IMR-90 (cell line): ENCODE data around the gene PGGHG. TPM values are rescaled to one million over a fixed set of nuclear protein-coding genes. Genes with fewer than 3 reads are reported as not detected.

Source experiments
- ATAC-seq: fragments of 200-7000 bp; cut with Tn5 transposase; 2 replicates; pipeline ENCODE4 v1.9.1; 2020; ENCODE audit warnings: low read depth, mild to moderate bottlenecking, moderate library complexity
- BruUV-seq: library from RNA; stranded (reverse); fragments of 400-500 nt; replicated peaks from 2 replicates; lab custom pipeline; 2021; lab: Mats Ljungman, UMichigan
- CTCF ChIA-PET: fragments of 300-600 bp; formaldehyde crosslinking; extraction: SDS; loops from one replicate; lab custom pipeline; 2021; ENCODE audit warnings: antibody characterized with exemption; lab: Yijun Ruan, JAX
- POLR2A ChIA-PET: fragments of 300-600 bp; sonication (Branson Sonifier 250); formaldehyde crosslinking; loops from one replicate; lab custom pipeline; 2022; ENCODE audit warnings: antibody characterized with exemption; ENCODE audit not compliant: unreplicated experiment; lab: Charles Lee
- DNase-seq: peaks from one replicate; pipeline ENCODE4 v3.0.0; 2013
- H2AFZ ChIP-seq: replicated peaks from 2 replicates; pipeline ENCODE3; 2013; ENCODE audit warnings: low read length, mild to moderate bottlenecking; ENCODE audit not compliant: poor library complexity
- H2AK5ac ChIP-seq: 2 replicates; pipeline ENCODE4 v1.6.1; 2013; ENCODE audit warnings: low read depth, low read length, inconsistent platforms
- H2AK9ac ChIP-seq: replicated peaks from 2 replicates; pipeline ENCODE3; 2013; ENCODE audit warnings: mild to moderate bottlenecking, low read depth, low read length, moderate library complexity; ENCODE audit not compliant: poor library complexity
- H2BK120ac ChIP-seq: 2 replicates; pipeline ENCODE4 v1.6.1; 2013; ENCODE audit warnings: low read depth, low read length, inconsistent platforms
- H2BK15ac ChIP-seq: 3 replicates; pipeline ENCODE4 v1.6.1; 2013; ENCODE audit warnings: low read depth, low read length, inconsistent platforms
- H2BK20ac ChIP-seq: 2 replicates; pipeline ENCODE4 v1.6.1; 2013; ENCODE audit warnings: low read depth, mild to moderate bottlenecking, inconsistent platforms, low read length, moderate library complexity
- H2BK5ac ChIP-seq: 2 replicates; pipeline ENCODE4 v1.6.1; 2013; ENCODE audit warnings: mild to moderate bottlenecking, low read depth, low read length, inconsistent platforms; ENCODE audit not compliant: poor library complexity, severe bottlenecking
- H3K14ac ChIP-seq: replicated peaks from 2 replicates; pipeline ENCODE4 v1.6.1; 2013; ENCODE audit warnings: low read depth, low read length, inconsistent platforms
- H3K18ac ChIP-seq: 2 replicates; pipeline ENCODE4 v1.6.1; 2013; ENCODE audit warnings: low read depth, low read length, control low read depth
- H3K23ac ChIP-seq: 2 replicates; pipeline ENCODE4 v1.6.1; 2013; ENCODE audit warnings: low read depth, low read length, inconsistent platforms
- H3K27ac ChIP-seq: 2 replicates; pipeline ENCODE4 v1.5.1; 2013; ENCODE audit warnings: mild to moderate bottlenecking, control low read depth, low read length; ENCODE audit not compliant: insufficient read depth
- H3K27me3 ChIP-seq: 2 replicates; pipeline ENCODE4 v1.6.1; 2013; ENCODE audit warnings: low read length; ENCODE audit not compliant: control insufficient read depth, insufficient read depth
- H3K36me3 ChIP-seq: 2 replicates; pipeline ENCODE4 v1.6.1; 2013; ENCODE audit warnings: low read length, mixed read lengths; ENCODE audit not compliant: control insufficient read depth, insufficient read depth
- H3K4ac ChIP-seq: 2 replicates; pipeline ENCODE4 v1.6.1; 2013; ENCODE audit warnings: low read depth, low read length, inconsistent platforms
- H3K4me1 ChIP-seq: 2 replicates; pipeline ENCODE4 v1.6.1; 2013; ENCODE audit warnings: low read length, mixed read lengths; ENCODE audit not compliant: control insufficient read depth, insufficient read depth
- H3K4me2 ChIP-seq: 2 replicates; pipeline ENCODE4 v1.6.1; 2013; ENCODE audit warnings: low read depth, mild to moderate bottlenecking, control low read depth, low read length, moderate library complexity
- H3K4me3 ChIP-seq: 2 replicates; pipeline ENCODE4 v1.5.1; 2013; ENCODE audit warnings: low read depth, mild to moderate bottlenecking, control low read depth, low read length, moderate library complexity; ENCODE audit not compliant: insufficient read depth
- H3K56ac ChIP-seq: 2 replicates; pipeline ENCODE4 v1.6.1; 2013; ENCODE audit warnings: low read length, inconsistent platforms; ENCODE audit not compliant: insufficient read depth; ENCODE audit errors: extremely low read depth
- H3K79me1 ChIP-seq, 2 experiments: 2 replicates each; pipeline ENCODE4 v1.6.1; 2013; ENCODE audit warnings: low read length in 2 of 2, inconsistent platforms in 1 of 2, low read depth in 1 of 2
- H3K9ac ChIP-seq: 2 replicates; pipeline ENCODE4 v1.6.1; 2013; ENCODE audit warnings: low read depth, low read length, control low read depth
- H3K9me1 ChIP-seq: 2 replicates; pipeline ENCODE4 v1.6.1; 2013; ENCODE audit warnings: low read length, inconsistent platforms; ENCODE audit not compliant: insufficient read depth
- H3K9me3 ChIP-seq: 2 replicates; pipeline ENCODE4 v1.6.1; 2013; ENCODE audit warnings: low read length; ENCODE audit not compliant: control insufficient read depth, insufficient read depth
- H4K20me1 ChIP-seq: 2 replicates; pipeline ENCODE4 v1.6.1; 2013; ENCODE audit warnings: low read length, inconsistent platforms; ENCODE audit not compliant: insufficient read depth
- H4K5ac ChIP-seq: 2 replicates; pipeline ENCODE4 v1.6.1; 2013; ENCODE audit warnings: mild to moderate bottlenecking, low read depth, low read length, control low read depth
- H4K8ac ChIP-seq, 2 experiments: 2 replicates each; pipeline ENCODE4 v1.6.1; 2013; ENCODE audit warnings: low read depth in 2 of 2, low read length in 2 of 2, control low read depth in 1 of 2, inconsistent platforms in 1 of 2
- H4K91ac ChIP-seq: 2 replicates; pipeline ENCODE4 v1.6.1; 2013; ENCODE audit warnings: low read depth, low read length, inconsistent platforms; ENCODE audit not compliant: insufficient read depth
- BHLHE40 ChIP-seq: fragments of 150-350 bp; IDR thresholded peaks from 2 replicates; pipeline ENCODE4 v1.6.1; 2016; ENCODE audit warnings: mild to moderate bottlenecking, low read depth, low read length
- CEBPB ChIP-seq: IDR thresholded peaks from 2 replicates; pipeline ENCODE4 v1.6.1; 2012; ENCODE audit warnings: low read depth, low read length, improper control_type of control experiment
- CHD1 ChIP-seq: IDR thresholded peaks from 2 replicates; pipeline ENCODE4 v1.6.1; 2012; ENCODE audit warnings: low read depth, low read length, improper control_type of control experiment
- FOS ChIP-seq: fragments of 150-350 bp; IDR thresholded peaks from 2 replicates; pipeline ENCODE4 v1.6.1; 2016; ENCODE audit warnings: low read depth, low read length
- MAFK ChIP-seq: IDR thresholded peaks from 2 replicates; pipeline ENCODE4 v1.6.1; 2012; ENCODE audit warnings: low read depth, low read length, improper control_type of control experiment
- MAZ ChIP-seq: IDR thresholded peaks from 2 replicates; pipeline ENCODE4 v1.6.1; 2012; ENCODE audit warnings: low read depth, mild to moderate bottlenecking, low read length, improper control_type of control experiment, moderate library complexity, borderline replicate concordance
- POLR2A ChIP-seq: IDR thresholded peaks from 2 replicates; pipeline ENCODE4 v1.6.1; 2012; ENCODE audit warnings: mild to moderate bottlenecking, low read depth, low read length
- RAD21 ChIP-seq: IDR thresholded peaks from 2 replicates; pipeline ENCODE4 v1.6.1; 2012; ENCODE audit warnings: low read length, improper control_type of control experiment
- RCOR1 ChIP-seq: IDR thresholded peaks from 2 replicates; pipeline ENCODE4 v1.6.1; 2012; ENCODE audit warnings: mild to moderate bottlenecking, low read length, improper control_type of control experiment; ENCODE audit not compliant: insufficient replicate concordance
- RFX5 ChIP-seq: IDR thresholded peaks from 2 replicates; pipeline ENCODE4 v1.8.0; 2012; ENCODE audit warnings: low read depth, mild to moderate bottlenecking, low read length, moderate library complexity
- SMC3 ChIP-seq: fragments of 150-350 bp; IDR thresholded peaks from 2 replicates; pipeline ENCODE4 v1.6.1; 2016; ENCODE audit warnings: low read depth, mild to moderate bottlenecking, antibody characterized with exemption, low read length, moderate library complexity
- WGBS, 2 experiments: methylation state at CpG; one replicate each; pipeline versions ENCODE4 v1.1.5 to v1.1.7; 2013; ENCODE audit warnings: missing lambda C conversion rate in 2 of 2; ENCODE audit not compliant: insufficient read length in 1 of 2; ENCODE audit errors: extremely low coverage in 2 of 2; 5-methylcytosine and 5-hydroxymethylcytosine counted together
- dilution Hi-C: fragments of 300-500 bp; cut with HindIII; formaldehyde crosslinking; loops from one replicate; pipeline ENCODE4 v1.14.3; 2018; ENCODE audit warnings: low sequenced_read_pairs; ENCODE audit not compliant: unreplicated experiment
- in situ Hi-C: fragments of 300-500 bp; cut with MboI; formaldehyde crosslinking; loops from 3 replicates; pipeline ENCODE4 v1.14.3; 2019; ENCODE audit warnings: low sequenced_read_pairs, inconsistent platforms, mixed read lengths
- intact Hi-C: fragments of 100-400 bp; cut with micrococcal nuclease; formaldehyde crosslinking; loops from 2 replicates; pipeline ENCODE4 v1.10.0; 2022
- polyA plus RNA-seq, 3 experiments: library from polyadenylated mRNA; depleted of rRNA; stranded (reverse); fragments of >200 nt; gene quantifications; 2 replicates each; pipeline ENCODE4 v1.2.3, GENCODE V29; 2012; ENCODE audit warnings: low replicate concordance in 1 of 3
- total RNA-seq: library from RNA; depleted of rRNA; stranded (reverse); fragments of >200 nt; gene quantifications from 2 replicates; pipeline ENCODE4 v1.2.3, GENCODE V29; 2012
- TF ChIP-seq, protein P1 (sequence below): conservative IDR thresholded peaks from 2 replicates; pipeline ENCODE4 v1.5.1; 2012; ENCODE audit warnings: mild to moderate bottlenecking, low read depth, low read length, improper control_type of control experiment
- TF ChIP-seq, protein P2 (sequence below): fragments of 150-350 bp; IDR thresholded peaks from 2 replicates; pipeline ENCODE4 v1.6.1; 2016; ENCODE audit warnings: low read depth, mild to moderate bottlenecking, low read length, moderate library complexity, borderline replicate concordance
- TF ChIP-seq, protein P3 (sequence below): fragments of 150-350 bp; IDR thresholded peaks from 2 replicates; pipeline ENCODE4 v1.6.1; 2017; ENCODE audit warnings: mild to moderate bottlenecking, antibody characterized with exemption, low read length, low read depth

Gene PGGHG
- total and polyA plus RNA-seq, 2 of the 4 experiments (the other 2 are of a cell fraction): 1.8 to 17.0 TPM

DNA sequence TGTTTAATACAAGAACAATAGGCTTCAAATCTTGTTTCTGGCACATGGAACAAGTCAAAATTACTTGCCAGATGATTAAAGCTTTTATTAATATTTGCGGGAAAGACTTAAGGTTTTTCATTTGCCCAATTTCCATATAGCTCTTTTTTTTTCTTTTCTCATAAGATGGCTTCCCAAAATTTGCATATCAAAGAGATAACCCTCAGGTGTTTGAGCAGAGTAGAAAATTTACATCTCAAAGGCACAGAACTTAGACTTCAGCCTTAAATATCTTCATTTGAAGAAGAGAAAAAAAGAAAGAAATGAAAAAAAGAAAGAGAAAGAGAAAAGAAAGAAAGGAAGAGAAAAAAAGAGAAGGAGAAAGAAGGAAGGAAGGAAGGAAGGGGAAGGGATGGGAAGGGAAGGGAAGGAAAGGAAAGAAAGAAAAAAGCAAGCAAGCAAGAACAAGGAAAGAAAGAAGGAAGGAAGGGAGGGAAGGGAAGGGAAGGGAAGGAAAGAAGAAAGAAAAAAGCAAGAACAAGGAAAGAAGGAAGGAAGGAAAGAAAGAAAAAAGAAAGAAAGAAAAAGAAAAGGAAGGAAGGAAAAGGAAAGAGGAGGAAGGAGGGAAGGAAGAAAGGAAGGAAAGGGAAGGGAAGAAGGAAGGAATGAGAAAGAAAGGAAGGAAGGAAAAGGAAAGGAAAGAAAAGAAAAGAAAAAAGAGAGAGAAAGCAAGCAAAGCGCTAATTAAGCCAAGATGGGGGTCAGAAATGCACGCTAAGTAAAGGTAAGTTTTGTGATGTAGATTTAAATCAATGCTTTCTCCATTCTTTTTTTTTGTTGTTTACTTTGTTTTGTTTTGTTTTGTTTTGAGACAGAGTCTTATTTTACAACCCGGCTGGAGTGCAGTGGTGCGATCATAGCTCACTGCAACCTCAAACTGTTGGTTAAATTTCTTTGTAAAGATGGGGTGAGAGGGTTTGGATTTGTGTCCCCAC lies 51.9 kb downstream of the PGGHG start:
- in situ Hi-C loops: no loop called here
- H3K18ac ChIP-seq: no peak overlapping the region
- intact Hi-C loops: no loop called here
- no peaks in the 10 kb centered on the region for H3K9me3 ChIP-seq
- peaks cover 8% of the 10 kb centered on the region for H3K27me3 ChIP-seq
- no peaks in the 10 kb centered on the region for H4K20me1 ChIP-seq
- H3K27ac ChIP-seq: no peak overlapping the region
- no peak overlapping the region for H3K14ac ChIP-seq
- no peak overlapping the region for H4K5ac ChIP-seq
- H3K9me1 ChIP-seq: no peaks in the 10 kb centered on the region
- no peak overlapping the region for H3K4me2 ChIP-seq
- DNase-seq (no peak), ATAC-seq (no peak)
- peaks cover 1% of the 10 kb centered on the region; the same call in 1 of the 2 replicates for H3K4me1 ChIP-seq
- no peak overlapping the region for H2BK20ac ChIP-seq
- ChIA-PET CTCF (interaction anchor here (0.7 to 1.1 kb wide), 3 partner anchors 8 to 71 kb away, joined by 3 to 4 read pairs (median 3); no protein-coding TSS in a partner anchor), POLR2A (no interaction called here)
- no peaks in the 10 kb centered on the region for H3K79me1 ChIP-seq
- no peak overlapping the region for H3K4ac ChIP-seq
- no peak overlapping the region for H3K56ac ChIP-seq
- dilution Hi-C loops: no loop called here
- no peak overlapping the region for H3K23ac ChIP-seq
- H4K91ac ChIP-seq: no peak overlapping the region
- H2BK120ac ChIP-seq: no peak overlapping the region
- no TSS peak for BruUV-seq
- H2AK9ac ChIP-seq: no peak overlapping the region
- H3K9ac ChIP-seq: no peak overlapping the region
- no peak overlapping the region for H2AK5ac ChIP-seq
- no peak overlapping the region for H4K8ac ChIP-seq
- WGBS, 2 experiments: no CpG with 5 or more reads among the region's 5 CpGs
- no peak overlapping the region for H2BK15ac ChIP-seq
- no peak overlapping the region for H2AFZ ChIP-seq
- H2BK5ac ChIP-seq: no peak overlapping the region
- no peaks in the 10 kb centered on the region for H3K36me3 ChIP-seq
- H3K4me3 ChIP-seq: no peak overlapping the region
- TF ChIP-seq RFX5: no peak
- TF ChIP-seq RAD21: no peak
- no peak for TF ChIP-seq SMC3
- TF ChIP-seq, protein P1, sequence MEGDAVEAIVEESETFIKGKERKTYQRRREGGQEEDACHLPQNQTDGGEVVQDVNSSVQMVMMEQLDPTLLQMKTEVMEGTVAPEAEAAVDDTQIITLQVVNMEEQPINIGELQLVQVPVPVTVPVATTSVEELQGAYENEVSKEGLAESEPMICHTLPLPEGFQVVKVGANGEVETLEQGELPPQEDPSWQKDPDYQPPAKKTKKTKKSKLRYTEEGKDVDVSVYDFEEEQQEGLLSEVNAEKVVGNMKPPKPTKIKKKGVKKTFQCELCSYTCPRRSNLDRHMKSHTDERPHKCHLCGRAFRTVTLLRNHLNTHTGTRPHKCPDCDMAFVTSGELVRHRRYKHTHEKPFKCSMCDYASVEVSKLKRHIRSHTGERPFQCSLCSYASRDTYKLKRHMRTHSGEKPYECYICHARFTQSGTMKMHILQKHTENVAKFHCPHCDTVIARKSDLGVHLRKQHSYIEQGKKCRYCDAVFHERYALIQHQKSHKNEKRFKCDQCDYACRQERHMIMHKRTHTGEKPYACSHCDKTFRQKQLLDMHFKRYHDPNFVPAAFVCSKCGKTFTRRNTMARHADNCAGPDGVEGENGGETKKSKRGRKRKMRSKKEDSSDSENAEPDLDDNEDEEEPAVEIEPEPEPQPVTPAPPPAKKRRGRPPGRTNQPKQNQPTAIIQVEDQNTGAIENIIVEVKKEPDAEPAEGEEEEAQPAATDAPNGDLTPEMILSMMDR: no peak
- TF ChIP-seq, protein P2, sequence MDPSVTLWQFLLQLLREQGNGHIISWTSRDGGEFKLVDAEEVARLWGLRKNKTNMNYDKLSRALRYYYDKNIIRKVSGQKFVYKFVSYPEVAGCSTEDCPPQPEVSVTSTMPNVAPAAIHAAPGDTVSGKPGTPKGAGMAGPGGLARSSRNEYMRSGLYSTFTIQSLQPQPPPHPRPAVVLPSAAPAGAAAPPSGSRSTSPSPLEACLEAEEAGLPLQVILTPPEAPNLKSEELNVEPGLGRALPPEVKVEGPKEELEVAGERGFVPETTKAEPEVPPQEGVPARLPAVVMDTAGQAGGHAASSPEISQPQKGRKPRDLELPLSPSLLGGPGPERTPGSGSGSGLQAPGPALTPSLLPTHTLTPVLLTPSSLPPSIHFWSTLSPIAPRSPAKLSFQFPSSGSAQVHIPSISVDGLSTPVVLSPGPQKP: no peak
- TF ChIP-seq CHD1: no peak
- TF ChIP-seq, protein P3, sequence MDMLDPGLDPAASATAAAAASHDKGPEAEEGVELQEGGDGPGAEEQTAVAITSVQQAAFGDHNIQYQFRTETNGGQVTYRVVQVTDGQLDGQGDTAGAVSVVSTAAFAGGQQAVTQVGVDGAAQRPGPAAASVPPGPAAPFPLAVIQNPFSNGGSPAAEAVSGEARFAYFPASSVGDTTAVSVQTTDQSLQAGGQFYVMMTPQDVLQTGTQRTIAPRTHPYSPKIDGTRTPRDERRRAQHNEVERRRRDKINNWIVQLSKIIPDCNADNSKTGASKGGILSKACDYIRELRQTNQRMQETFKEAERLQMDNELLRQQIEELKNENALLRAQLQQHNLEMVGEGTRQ: no peak
- no peak for TF ChIP-seq MAFK
- TF ChIP-seq BHLHE40: no peak
- TF ChIP-seq MAZ: no peak
- no peak for TF ChIP-seq RCOR1
- no peak for TF ChIP-seq CEBPB
- no peak for TF ChIP-seq FOS
- TF ChIP-seq POLR2A: no peak
